K562 (cell line): ENCODE measurements around the gene SCGB1D1.

Experiments
- ATF1 ChIP-seq, 2 experiments: fragments of 450-650 bp in 1 of 2; IDR thresholded peaks; 2 replicates each; pipeline ENCODE4 v1.6.1; 2016; ENCODE audit warnings: missing compliant biosample characterization in 1 of 2, missing genetic modification characterization in 1 of 2
- CAMTA2 ChIP-seq: fragments of 250-450 bp; sonication (Bioruptor Pico); conservative IDR thresholded peaks from 2 replicates; pipeline ENCODE4 v1.5.1; 2022
- CTCF ChIP-seq, 3 experiments: IDR thresholded peaks in 2 of 3; conservative IDR thresholded peaks in 1 of 3; 2 replicates each; pipeline ENCODE4 v1.5.1; 2011 to 2012; ENCODE audit warnings: low read length in 3 of 3, mild to moderate bottlenecking in 3 of 3, control low read depth in 2 of 3, improper control_type of control experiment in 1 of 3, inconsistent platforms in 1 of 3, low read depth in 1 of 3, mixed read lengths in 1 of 3, moderate library complexity in 1 of 3; ENCODE audit not compliant: insufficient read depth in 2 of 3
- KDM1A ChIP-seq, 2 experiments: fragments of 450-650 bp; IDR thresholded peaks; 2 replicates each; pipeline ENCODE4 v1.6.1; 2016; ENCODE audit warnings: mild to moderate bottlenecking in 2 of 2
- POLR3G ChIP-seq: IDR thresholded peaks from 2 replicates; pipeline ENCODE4 v1.6.1; 2011; ENCODE audit not compliant: insufficient read length, insufficient replicate concordance; ENCODE audit errors: extremely low read depth
- RFX5 ChIP-seq: IDR thresholded peaks from 2 replicates; pipeline ENCODE4 v1.6.1; 2011; ENCODE audit warnings: low read depth, mild to moderate bottlenecking, improper control_type of control experiment, low read length
- SAP30 ChIP-seq: fragments of 200-600 bp; sonication (generic); IDR thresholded peaks from 2 replicates; pipeline ENCODE4 v1.6.1; 2012; ENCODE audit warnings: borderline replicate concordance, low read depth, mild to moderate bottlenecking, moderate library complexity, low read length, control low read depth, inconsistent platforms; ENCODE audit not compliant: insufficient read depth, poor library complexity, severe bottlenecking
- SMARCB1 ChIP-seq: IDR thresholded peaks from 2 replicates; pipeline ENCODE4 v1.6.1; 2011; ENCODE audit warnings: improper control_type of control experiment, low read depth; ENCODE audit not compliant: insufficient read length
- SMC3 ChIP-seq: conservative IDR thresholded peaks from 2 replicates; pipeline ENCODE4 v1.6.1; 2011; ENCODE audit warnings: low read depth, low read length, improper control_type of control experiment; ENCODE audit not compliant: insufficient read depth
- VEZF1 ChIP-seq: fragments of 200-800 bp; sonication (Bioruptor generic); IDR thresholded peaks from 2 replicates; pipeline ENCODE4 v1.6.1; 2017; ENCODE audit warnings: missing genetic modification characterization, missing compliant biosample characterization
- ZBTB11 ChIP-seq, 3 experiments: fragments of 200-800 bp in 1 of 3; fragments of 250-450 bp in 1 of 3; fragments of 450-650 bp in 1 of 3; sonication (Bioruptor Pico) in 1 of 3; sonication (Bioruptor generic) in 1 of 3; formaldehyde crosslinking in 1 of 3; IDR thresholded peaks; 2 replicates each; pipeline versions ENCODE4 v1.6.1 to v1.8.0; 2016 to 2022; ENCODE audit warnings: mild to moderate bottlenecking in 2 of 3, missing genetic modification characterization in 2 of 3, missing compliant biosample characterization in 1 of 3, moderate library complexity in 1 of 3
- ZNF644 ChIP-seq: fragments of 200-800 bp; sonication (Bioruptor generic); IDR thresholded peaks from 2 replicates; pipeline ENCODE4 v1.6.1; 2016; ENCODE audit warnings: low read depth, missing genetic modification characterization, missing compliant biosample characterization

- TF ChIP-seq ZBTB11 (CRISPR knock-in tag; IDR thresholded peaks at IDR 0.05), result no peak
- TF ChIP-seq CAMTA2 (CRISPR knock-in tag), result no peak
- TF ChIP-seq SMARCB1, result no peak
- no peak for TF ChIP-seq ZNF644 (tag)
- TF ChIP-seq CTCF (IDR thresholded peaks at IDR 0.05 in 2 of 3, conservative IDR thresholded peaks at IDR 0.05 in 1 of 3; ENCODE audit: insufficient read depth in 2 of 3, low read depth in 1 of 3, low read length in 3 of 3), result no peak
- no peak for TF ChIP-seq ATF1 (CRISPR knock-in tag; IDR thresholded peaks at IDR 0.05)
- no peak for TF ChIP-seq ATF1 (tag; IDR thresholded peaks at IDR 0.05)
- no peak for TF ChIP-seq VEZF1 (CRISPR knock-in tag)
- TF ChIP-seq RFX5, result no peak
- no peak for TF ChIP-seq SAP30
- no peak for TF ChIP-seq POLR3G
- no peak for TF ChIP-seq KDM1A (IDR thresholded peaks at IDR 0.05)
- no peak for TF ChIP-seq SMC3
Observed at GRCh38 chr11:62151737-62152102, 38.3 kb upstream of the SCGB1D1 start.
